Right lung (tissue), 10 donors: Measurements from ENCODE around the gene PLCH2. TPM values are rescaled to one million over a fixed set of nuclear protein-coding genes. Genes with fewer than 3 reads are reported as not detected.

Experiments
- DNase-seq, 2 donors: peaks; one replicate each; pipeline ENCODE4 v3.0.0-alpha.2; 2013
- long read RNA-seq, 8 donors: transcript quantifications; one replicate each; lab custom pipeline, GENCODE V29; 2026
- polyA plus RNA-seq, 5 donors: library from polyadenylated mRNA; unstranded; fragments of 120-200 nt; gene quantifications; one replicate each; pipeline versions ENCODE4 v1.2.1 to v1.2.3, GENCODE V29; 2013; ENCODE audit warnings: inconsistent platforms in 1 of 5, low replicate concordance in 1 of 5; ENCODE audit not compliant: insufficient read length in 5 of 5, insufficient read depth in 1 of 5

Gene PLCH2, protein sequence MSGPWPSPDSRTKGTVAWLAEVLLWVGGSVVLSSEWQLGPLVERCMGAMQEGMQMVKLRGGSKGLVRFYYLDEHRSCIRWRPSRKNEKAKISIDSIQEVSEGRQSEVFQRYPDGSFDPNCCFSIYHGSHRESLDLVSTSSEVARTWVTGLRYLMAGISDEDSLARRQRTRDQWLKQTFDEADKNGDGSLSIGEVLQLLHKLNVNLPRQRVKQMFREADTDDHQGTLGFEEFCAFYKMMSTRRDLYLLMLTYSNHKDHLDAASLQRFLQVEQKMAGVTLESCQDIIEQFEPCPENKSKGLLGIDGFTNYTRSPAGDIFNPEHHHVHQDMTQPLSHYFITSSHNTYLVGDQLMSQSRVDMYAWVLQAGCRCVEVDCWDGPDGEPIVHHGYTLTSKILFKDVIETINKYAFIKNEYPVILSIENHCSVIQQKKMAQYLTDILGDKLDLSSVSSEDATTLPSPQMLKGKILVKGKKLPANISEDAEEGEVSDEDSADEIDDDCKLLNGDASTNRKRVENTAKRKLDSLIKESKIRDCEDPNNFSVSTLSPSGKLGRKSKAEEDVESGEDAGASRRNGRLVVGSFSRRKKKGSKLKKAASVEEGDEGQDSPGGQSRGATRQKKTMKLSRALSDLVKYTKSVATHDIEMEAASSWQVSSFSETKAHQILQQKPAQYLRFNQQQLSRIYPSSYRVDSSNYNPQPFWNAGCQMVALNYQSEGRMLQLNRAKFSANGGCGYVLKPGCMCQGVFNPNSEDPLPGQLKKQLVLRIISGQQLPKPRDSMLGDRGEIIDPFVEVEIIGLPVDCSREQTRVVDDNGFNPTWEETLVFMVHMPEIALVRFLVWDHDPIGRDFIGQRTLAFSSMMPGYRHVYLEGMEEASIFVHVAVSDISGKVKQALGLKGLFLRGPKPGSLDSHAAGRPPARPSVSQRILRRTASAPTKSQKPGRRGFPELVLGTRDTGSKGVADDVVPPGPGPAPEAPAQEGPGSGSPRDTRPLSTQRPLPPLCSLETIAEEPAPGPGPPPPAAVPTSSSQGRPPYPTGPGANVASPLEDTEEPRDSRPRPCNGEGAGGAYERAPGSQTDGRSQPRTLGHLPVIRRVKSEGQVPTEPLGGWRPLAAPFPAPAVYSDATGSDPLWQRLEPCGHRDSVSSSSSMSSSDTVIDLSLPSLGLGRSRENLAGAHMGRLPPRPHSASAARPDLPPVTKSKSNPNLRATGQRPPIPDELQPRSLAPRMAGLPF (N-terminal part only)
- polyA plus RNA-seq: 1 to 10 TPM; 2.7 to 5.8 (median 3.4) TPM
- long read RNA-seq, donor 1: 0 reads
- long read RNA-seq, donor 2: 0 reads
- long read RNA-seq, donor 3: 0 reads
- long read RNA-seq, donor 4: 0 reads
- long read RNA-seq, donor 5: 0 reads
- long read RNA-seq, donor 6: 0 reads
- long read RNA-seq, donor 7: 0 reads
- long read RNA-seq, donor 8: 0 reads

DNA sequence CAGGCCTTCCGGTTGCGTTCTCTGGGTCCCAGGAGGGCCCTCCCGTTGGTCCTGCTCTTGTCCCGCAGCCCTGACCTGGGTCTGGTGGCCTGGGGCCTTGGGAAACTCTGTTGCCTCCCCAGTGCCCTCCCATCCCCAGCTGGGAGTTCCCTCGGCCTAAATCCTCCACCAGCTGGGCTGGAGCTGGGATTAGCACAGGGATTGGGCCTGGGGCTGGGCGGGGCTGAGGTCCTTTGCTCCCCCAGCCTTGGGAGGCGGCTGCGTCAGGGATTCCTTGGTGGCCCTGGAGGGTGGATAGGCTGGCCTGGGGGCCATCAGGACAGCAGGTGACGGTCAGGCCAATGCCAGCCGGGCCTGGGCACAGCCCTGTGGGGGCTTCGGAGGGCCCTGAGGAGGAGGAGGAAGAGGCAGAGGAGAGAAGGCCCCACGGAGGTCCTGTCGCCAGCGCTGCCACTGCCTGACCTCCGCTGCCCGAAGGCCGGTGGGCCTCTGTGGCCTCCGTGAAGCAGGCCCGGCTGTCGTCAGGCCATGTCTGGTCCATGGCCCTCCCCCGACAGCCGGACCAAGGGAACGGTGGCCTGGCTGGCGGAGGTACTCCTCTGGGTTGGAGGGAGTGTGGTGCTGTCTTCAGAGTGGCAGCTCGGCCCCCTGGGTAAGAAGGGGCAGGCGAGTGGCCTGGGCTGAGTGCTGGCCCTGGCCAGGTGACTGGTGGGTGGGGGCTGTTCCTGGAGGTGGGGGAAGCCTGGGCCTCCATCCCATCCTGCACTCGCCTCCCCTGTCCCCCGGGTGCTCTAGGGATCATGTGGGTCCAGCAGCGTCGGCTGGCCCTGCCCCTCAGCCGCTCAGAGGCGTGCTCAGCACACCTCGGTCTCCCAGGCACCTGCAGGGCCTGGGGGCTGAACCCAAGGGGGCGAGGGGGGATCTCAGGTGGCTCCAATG is at the start of gene PLCH2:
Gene PLCH2 (plus strand): TSS at position 229 of the 939 bp plus-strand sequence. CDS start 300 bp downstream, at position 529.
- DNase-seq: no peak

DNA sequence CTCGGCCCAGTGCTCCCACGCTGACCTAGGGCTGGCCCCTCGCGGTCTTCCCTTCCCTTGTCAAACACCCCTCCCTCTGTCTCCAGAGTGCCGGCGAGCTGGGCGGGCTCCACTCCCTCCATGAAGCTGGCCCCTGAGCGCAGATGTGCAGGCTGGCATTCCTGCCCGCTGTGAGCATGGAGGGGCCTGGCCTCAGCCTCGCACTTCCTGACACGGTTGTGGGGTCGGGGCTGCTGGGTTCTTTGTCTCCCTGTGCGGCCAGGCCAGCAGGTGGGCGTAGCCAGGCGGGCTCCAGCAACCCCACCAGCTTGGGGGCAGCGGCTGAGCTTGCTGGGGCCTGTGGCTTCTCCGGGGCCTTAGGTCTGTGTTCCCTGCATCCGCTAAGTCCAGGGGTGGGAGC is 49.5 kb upstream of the PLCH2 start:
- DNase-seq: no peak

DNA sequence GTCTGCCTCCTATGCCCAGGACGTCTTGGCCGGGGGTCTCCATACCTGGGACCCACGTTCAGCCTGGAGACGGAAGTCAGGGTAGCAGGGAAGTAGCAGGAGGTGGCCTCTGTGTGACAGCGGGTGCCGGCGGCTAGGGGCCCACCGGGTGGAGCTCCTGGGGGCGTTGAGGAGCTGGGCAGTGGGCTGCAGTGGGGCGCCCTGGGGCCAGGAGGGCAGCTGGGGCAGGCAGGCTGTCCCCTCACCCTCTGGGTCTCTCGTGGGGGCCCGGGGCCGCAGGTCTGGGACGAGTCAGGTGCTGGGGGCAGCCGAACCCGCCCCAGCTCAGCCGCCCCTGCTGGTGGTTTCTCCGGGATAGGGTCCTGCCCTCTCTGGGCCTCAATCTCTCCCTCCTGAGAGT is 49.0 kb upstream of the PLCH2 start:
- DNase-seq: no peak

DNA sequence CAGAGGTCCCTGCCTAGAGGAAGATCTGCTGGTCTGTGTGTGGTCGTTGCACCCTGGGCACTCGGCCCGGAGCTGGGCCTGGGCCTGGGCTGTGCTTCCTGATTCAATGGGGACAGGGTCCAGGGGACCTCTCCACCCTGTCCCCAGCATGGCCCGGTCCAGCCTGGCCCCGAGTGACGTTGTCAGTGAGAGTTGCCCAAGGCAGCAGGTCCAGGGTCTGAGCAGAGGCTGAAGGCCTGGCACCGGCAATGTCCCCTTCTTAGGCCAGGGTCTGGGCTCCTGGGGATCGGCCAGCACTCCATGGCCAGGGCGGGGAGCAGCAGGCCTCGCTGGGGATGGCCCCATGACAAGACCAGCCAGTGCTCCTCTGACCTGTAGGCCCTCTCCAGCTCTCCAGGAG is 48.1 kb upstream of the PLCH2 start:
- DNase-seq: no peak

DNA sequence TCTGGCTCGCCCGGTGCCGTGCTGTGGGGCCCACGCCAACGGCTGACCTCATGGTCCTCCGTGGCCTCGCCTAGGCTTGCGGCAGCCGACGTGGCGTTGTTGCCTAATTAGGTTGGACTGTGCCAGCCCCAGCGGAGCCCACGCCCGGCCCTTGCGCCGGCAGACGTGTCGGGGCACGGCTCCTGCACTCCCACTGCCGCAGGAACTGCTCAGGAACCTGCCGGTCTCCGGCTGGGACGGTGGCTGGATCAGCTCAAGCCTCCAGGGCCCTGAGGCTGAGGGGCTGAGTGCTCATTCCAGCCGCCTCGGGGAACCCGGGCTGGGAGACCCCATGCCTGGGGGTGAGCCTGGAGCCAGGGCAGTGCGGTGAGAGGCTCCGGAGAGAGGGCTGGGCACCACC is 47.6 kb upstream of the PLCH2 start:
- DNase-seq: no peak

DNA sequence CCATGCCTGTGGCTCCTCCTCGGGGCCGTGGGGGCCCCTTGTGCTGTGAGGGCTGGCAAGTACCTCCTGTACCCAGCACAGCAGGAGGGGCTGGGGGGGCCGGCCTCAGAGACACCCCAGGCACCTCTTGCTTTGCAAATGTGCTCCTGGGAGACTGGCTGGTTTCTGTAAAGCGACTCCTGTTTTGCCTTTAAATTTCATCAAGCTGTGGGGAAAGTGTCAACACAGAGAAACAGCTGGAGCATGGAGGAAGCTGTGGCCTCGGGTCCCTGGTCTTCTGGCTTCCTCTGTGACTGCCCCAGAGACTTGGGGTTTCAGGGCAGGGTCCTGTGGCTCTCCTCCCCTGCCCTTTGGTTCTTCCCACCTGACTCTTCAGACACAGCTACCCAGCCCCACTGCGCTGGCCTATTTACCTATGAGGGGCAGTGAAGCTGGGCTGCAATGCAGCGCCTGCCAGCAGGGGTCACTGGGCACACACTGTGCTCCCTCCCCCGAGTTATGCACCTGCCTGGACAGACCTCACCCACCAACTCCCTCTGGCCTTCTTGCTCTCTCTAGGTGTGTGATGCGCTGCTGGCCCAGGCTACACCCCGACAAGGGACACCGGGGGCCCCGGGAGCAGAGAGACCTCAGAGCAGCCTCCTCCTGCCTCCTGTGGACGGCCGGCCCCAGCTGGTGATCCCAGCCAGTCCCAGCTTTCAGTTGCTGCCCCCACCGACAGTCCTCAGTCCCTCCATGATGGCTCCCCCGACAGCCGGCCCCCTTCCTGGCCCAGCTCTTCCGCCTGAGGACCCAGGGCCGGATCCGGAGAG is 46.1 kb upstream of the PLCH2 start:
- no peak for DNase-seq

DNA sequence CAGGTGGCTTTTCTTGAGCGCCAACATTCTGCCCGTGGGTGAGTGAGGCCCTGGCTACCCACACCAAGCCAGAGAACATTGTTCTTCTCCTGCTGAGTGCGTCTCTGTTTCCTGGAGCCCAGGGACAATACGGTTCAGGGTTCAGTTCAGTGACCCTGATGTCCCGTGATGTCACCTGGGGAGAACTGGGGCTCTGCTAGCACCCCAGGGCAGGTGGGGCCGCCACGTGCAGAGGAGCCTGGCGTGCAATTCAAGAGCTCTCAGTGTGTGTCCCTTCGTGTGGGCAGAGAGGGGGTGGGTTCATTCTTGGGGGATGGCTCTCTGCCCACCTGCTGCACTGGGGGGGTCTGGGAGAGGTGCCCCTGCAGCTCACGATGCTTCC is 45.5 kb upstream of the PLCH2 start:
- no peak for DNase-seq

DNA sequence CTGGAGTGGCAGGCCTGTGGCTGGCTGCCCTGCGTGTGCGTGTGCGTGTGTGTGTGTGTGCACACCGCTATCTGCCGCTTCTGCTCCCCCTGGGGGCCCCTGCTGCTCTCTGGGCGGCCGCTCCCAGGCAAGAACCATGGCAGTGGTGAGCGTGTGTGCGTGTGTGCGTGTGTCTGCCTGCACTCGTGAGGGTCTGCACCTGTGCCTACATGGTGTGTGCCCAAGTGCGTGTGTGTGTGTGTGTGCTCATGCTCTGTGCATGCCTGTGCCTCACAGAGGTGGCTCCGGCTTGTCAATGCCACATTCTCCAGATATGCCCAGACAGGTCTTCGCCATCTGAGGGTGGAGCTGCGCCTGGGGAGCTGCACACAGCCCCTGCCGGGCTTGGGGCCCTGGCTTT is 45.0 kb upstream of the PLCH2 start:
- DNase-seq: no peak

DNA sequence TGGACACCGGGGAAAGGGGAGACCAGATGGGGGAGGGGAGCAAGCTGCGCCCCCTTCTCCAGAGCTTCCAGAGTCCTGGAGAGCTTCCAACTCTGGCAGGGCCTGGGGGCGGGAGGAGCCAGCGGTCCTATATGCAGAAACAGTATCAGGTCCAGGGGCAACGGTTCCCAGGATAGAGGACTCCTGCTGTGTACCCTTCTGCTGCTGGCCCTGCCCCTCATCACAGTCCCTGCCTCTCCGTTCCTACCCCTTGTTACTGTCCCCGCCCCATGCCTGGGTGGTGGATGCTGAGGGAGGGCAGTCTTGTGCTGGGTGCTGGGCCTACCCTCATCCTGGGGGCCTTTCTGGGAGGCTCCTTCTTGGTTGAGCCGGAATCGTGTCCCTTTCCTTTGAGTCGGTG is 44.6 kb upstream of the PLCH2 start:
- DNase-seq: no peak

DNA sequence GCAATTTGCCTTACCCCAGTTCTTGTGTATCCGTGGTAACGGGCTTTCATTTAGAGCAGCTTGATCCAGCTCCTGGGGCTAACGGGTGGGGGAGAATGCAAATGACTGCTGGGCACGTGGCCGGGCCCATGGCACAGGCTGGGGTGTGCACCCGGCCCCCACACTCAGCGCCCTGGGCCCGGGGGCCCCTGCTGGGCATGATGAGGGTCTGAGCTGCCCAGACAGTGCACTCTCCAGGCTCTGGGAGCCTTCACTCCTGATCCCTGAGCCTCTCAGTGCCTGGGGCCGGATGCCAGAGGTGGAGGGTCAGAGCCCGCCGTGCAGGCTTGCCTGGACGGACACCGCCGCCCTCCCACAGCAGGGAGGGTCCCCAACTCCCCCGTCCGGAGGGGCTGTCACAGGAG is 43.6 kb upstream of the PLCH2 start:
- DNase-seq: no peak

DNA sequence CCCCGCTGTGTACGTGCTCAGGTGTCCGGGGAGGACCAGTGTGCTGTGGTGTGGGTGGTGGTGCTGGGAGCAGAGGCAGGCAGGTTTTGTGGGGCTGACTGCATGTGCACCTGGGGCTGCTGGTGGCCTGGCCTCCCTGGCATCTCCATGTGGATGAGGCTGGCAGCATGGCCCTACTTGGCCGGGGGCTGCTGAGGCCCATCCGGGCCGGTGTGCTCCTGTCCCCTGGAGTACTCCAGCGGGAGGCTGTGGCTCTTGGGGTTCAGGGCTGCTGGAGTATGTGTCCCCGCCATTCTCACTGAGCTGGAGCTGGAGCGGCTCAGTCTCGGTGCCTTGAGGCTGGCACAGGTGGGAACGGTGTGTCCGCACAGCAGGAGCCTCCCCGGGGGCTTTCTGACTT is 42.9 kb upstream of the PLCH2 start:
- DNase-seq: no peak

DNA sequence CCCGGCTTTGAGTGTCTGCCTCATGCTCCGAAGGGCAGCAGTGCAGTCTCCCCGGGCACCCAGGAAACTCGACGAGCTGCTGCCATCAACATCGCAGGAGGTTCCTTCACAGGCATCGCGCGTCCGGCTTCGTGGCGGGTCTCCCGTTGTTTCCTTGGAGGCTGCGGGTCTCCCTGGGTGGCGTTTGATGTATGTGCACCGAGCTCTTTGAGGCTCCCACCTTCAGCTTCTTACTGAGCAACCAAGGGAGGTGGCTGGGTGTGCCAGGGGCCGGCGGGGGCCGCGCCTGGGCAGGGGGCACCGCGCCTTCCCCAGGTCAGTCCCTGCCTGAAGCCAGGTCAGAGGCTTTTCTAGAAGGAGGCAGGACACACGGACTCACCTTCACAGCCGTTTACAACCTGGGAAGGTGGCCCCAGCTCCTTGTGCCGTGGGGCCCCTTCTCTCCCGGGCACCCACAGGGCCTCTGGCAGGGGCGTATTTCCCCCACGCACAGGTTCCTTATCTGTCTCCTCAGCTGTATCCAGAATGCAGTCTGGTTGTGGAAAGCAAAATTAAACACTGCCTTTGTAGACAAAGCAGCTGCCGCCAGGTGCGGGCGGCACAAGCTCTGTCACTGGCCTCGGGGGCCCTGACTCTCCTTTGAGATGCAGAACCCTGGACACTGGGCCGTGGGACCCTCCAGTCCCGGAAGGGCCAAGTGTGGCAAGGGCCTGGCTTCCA is 42.0 kb upstream of the PLCH2 start:
- DNase-seq: no peak

DNA sequence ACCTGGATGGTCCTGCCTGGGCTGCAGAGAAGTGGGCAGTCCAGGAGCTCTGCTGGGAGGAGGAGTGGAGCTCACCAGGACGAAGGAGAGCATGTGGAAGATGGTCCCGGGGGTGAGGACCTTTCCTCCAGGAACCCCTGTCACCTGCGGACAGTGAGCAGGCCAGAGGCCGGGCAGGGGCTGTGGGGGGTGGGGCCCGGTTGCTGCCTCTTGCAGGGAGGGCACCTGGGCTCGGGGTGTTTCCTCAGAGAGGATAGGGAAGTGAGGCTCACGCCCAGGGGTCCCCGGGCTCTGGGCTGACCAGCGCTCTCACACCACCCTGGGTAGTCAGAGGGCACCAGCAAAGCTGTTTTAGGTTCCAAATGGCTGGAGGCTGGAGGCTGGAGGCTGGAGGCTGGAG is 41.0 kb upstream of the PLCH2 start:
- DNase-seq: no peak

DNA sequence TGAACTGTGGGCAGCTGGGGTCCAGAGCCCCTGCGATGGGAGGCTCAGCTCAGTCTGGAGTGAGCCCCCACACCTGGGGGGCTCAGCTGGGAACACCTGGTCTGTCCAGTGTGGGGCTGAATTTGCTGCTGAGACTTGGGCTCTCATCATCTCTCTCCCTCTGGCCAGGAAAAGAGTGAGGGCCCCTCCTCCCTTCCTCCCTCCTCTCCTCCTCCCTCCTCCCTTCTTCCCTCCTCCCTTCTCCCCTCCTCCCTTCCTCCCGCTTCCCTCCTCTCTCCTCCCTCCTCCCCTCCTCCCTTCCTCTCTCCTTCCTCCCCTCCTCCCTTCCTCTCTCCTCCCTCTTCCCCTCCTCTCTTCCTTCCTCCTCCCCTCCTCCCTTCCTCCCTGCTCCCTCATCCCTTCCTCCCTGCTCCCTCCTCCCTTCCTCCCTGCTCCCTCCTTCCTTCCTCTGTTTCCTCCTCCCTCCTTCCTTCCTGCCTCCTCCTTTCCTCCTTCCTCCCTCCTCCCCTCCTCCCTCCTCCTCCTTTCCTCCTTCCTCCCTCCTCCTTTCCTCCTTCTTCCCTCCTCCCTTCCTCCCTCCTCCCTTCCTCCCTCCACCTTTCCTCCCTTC is 40.2 kb upstream of the PLCH2 start:
- no peak for DNase-seq

DNA sequence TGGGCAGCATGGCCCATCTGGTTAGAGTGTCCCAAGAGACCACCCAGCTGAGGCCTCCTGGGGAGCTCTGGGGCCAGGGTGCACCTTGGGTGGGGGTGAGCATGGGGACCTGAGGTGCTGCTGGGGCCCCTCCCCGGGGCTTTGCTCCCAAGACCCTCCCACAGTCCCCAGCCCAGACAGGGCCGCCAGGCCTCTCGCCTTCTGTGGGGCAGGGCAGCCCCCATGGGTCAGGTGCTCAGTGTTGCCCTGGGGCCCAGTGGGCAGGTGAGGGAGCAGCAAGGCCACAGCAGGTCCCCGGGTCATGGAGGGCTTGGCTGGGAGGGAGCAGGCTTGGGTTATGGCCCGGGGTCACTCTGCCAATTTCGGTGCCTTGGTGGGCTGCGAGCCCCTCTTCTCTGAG is 39.2 kb upstream of the PLCH2 start:
- no peak for DNase-seq

DNA sequence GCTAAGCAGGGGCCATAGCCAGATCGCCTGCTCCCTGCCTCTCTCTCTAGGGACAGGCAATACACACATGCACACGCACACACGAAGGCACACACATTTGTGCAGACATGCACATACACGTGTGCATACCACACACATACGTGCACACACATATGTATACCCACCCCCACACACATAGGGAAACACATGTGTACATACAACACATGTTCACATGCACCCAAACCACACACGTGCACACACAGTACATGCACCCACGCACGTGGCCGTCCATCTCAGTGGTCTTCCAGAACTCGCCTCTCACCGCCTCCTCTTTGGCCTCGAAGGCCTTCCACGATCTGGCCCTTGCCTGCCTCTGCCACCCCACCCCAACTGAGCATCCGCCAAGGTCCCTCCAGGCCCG is 38.5 kb upstream of the PLCH2 start:
- no peak for DNase-seq

DNA sequence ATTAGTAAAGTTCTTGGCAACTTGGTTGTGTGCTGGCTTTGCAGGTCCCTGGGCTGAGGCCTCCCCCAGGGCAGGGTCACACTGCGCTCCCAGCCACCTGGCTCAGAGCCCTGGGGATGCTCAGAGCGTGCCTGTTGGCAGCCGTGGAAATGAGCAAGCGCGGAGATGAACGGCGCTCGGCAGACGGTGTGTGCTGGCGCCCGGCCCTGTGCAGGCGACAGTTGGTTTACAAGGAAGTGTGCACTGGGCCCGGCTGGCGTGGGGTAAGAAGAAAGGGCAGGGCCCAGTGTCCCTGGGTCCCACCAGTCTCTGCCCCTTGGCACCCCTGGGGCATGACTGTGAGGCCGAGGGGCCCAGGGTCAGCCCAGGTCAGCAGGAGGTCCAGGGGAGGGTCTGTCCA is 38.1 kb upstream of the PLCH2 start:
- DNase-seq: no peak

DNA sequence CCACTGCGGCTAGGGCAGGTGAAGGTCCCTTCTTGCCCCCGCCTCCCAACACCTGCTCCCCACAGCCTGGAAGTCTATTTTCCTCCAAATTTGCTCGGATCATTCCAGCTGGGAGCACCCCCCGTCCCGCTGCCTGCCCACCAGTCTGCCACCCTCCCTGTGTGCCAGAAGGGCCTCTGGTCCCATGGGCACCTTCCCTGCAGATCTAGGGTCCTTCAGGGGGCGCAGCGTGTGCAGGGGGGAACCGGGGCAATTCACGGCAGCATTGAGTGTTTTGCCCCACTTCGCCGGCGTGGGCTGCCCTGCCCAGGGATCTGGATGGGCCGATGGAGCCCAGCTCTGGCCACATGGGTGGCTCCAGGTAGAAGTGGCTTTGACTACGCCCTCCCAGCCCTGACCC is 37.4 kb upstream of the PLCH2 start:
- DNase-seq: no peak

DNA sequence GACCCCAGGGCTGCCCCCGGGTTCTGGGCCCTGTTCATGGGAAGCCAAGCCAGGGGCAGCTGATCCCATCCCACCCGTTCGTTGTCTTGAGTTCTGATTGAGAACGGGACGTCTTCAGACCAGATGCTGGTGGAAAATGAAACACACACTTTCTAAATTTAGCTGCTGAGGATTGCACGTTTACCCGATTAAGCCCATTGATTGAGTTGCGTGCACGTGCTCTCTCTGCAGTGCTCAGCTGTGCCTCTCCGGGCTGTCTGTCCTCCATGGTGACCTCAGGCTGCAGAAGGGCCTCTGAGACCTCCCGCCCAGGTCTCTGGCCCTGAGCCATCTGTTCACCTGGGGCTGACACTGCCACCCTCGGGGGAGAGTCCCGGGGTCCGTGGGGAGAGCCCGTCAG is 36.7 kb upstream of the PLCH2 start:
- no peak for DNase-seq
